Stomach (tissue), 9 donors: ENCODE measurements around the gene RPS25. TPM values are rescaled to one million over a fixed set of nuclear protein-coding genes. Genes with fewer than 3 reads are reported as not detected.
A peak's percentile ranks its signal among the peaks of the same experiment; 100 is the strongest.
"Not testable (repeated sequence)": the region's sequence is repeated elsewhere in the genome, so short reads cannot be mapped to it uniquely, and the experiment has no call there.

Source experiments
- DNase-seq, 2 donors: peaks; one replicate each; pipeline versions ENCODE4 v3.0.0 to v3.0.0-alpha.2; 2013 to 2019
- H3K27ac ChIP-seq, 5 donors: fragments of 200-600 bp in 4 of 5; sonication (generic) in 4 of 5; one replicate each; pipeline ENCODE4 v1.5.1; 2013 to 2019; ENCODE audit warnings: mild to moderate bottlenecking in 1 of 5, moderate library complexity in 1 of 5
- H3K27me3 ChIP-seq, 3 donors: fragments of 200-600 bp; sonication (generic); one replicate each; pipeline ENCODE4 v1.5.1; 2017 to 2019; ENCODE audit warnings: mixed run types in 1 of 3
- H3K36me3 ChIP-seq, 4 donors: fragments of 200-600 bp; sonication (generic); 1 replicate in 3 of 4; 2 replicates in 1 of 4; pipeline ENCODE4 v1.5.1; 2016 to 2019
- H3K4me1 ChIP-seq, 4 donors: fragments of 200-600 bp; sonication (generic); one replicate each; pipeline ENCODE4 v1.5.1; 2016 to 2019
- H3K4me3 ChIP-seq, 4 donors: fragments of 200-600 bp; sonication (generic) in 3 of 4; one replicate each; pipeline ENCODE4 v1.5.1; 2016 to 2019; ENCODE audit warnings: mild to moderate bottlenecking in 1 of 4
- H3K9me3 ChIP-seq, 4 donors: fragments of 200-600 bp; sonication (generic); one replicate each; pipeline ENCODE4 v1.5.1; 2016 to 2019
- EP300 ChIP-seq: sonication (generic); formaldehyde crosslinking; IDR thresholded peaks from one replicate; pipeline ENCODE4 v1.6.1; 2017; ENCODE audit warnings: antibody characterized with exemption
- POLR2A ChIP-seq, 4 donors: fragments of 450-650 bp; IDR thresholded peaks; one replicate each; pipeline ENCODE4 v1.6.1; 2016; ENCODE audit warnings: antibody characterized with exemption in 4 of 4, control low read depth in 2 of 4, mild to moderate bottlenecking in 1 of 4, moderate library complexity in 1 of 4
- POLR2AphosphoS5 ChIP-seq, 3 donors: sonication (generic); formaldehyde crosslinking; IDR thresholded peaks; one replicate each; pipeline ENCODE4 v1.6.1; 2016; ENCODE audit warnings: antibody characterized with exemption in 3 of 3
- WGBS, 5 donors: extraction: QIAGEN DNeasy Blood & Tissue Kit in 3 of 5; methylation state at CpG; one replicate each; pipeline versions ENCODE4 v1.1.5 to v1.1.7; 2013 to 2018; 5-methylcytosine and 5-hydroxymethylcytosine counted together
- intact Hi-C: fragments of 100-400 bp; cut with DNase I; formaldehyde crosslinking; loops from one replicate; pipeline ENCODE4 v1.15.1; 2023; ENCODE audit warnings: low total_unique reads
- polyA plus RNA-seq, 3 donors: library from polyadenylated mRNA; stranded (reverse); fragments of 200-250 nt; gene quantifications; one replicate each; pipeline ENCODE4 v1.2.3, GENCODE V29; 2013
- total RNA-seq, 5 donors: library from RNA; depleted of rRNA; stranded (reverse); fragments of >200 nt; gene quantifications; one replicate each; pipeline versions ENCODE4 v1.1.0 to v1.2.3, GENCODE V29; 2014 to 2016
- TF ChIP-seq, protein P1 (sequence below), 7 experiments: fragments of 450-650 bp in 4 of 7; fragments of 200-600 bp in 3 of 7; sonication (generic) in 3 of 7; IDR thresholded peaks; one replicate each; pipeline ENCODE4 v1.5.1; 2016 to 2019; ENCODE audit warnings: antibody characterized with exemption in 7 of 7, control low read depth in 2 of 7, mild to moderate bottlenecking in 1 of 7
- donor health status: healthy with polysubstance abuse.
- donor health status: Bipolar disorder and iron deficiency.
- donor health status: healthy.

Gene RPS25
- total and polyA plus RNA-seq, 8 donors, result 157 to 3,218 (median 2,172) TPM

DNA sequence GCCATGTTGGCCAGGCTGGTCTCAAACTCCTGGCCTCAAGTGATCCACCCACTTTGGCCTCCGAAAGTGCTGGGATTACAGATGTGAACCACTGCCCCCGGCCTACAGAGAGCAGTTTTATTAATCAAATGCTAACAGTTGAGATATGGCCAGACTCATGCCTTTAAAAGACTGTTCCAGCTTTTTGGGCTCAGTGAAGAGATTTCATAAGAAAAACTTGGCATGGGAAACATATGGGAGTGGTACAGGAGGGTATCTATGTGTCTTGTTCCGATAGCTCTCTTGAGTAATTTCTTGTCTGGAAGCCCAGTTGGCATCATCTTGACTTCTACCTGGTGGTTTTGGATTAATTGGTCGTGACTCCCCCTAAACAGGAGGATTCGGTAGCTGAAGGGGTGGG, 20.7 kb upstream of the RPS25 start:
- intact Hi-C loops, result no loop called here
- 80 to 92% (median 88%) methylated on average over 5 of the region's 5 CpGs for WGBS, 5 donors
- peaks cover 0 to under 1% (median 0%) of the 10 kb centered on the region in 4 donors for H3K36me3 ChIP-seq

DNA sequence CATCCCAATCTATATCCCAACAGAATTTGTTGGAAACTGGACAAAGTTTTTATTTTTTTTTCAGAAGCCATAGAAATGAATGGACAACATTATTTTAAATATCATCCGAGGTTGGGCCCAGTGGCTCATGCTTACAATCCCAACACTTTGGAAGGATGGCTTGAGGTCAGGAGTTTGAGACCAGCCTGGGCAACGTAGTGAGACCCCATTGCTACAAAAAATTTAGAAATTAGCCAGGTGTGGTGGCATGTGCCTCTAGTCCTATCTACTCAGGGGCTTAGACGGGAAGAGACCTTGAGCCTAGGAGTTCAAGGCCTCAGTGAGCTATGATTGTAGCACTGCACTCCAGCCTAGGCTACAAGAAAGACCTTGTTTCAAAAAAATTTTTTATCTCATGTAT, 16.7 kb upstream of the RPS25 start:
- no peaks in the 10 kb centered on the region for H3K27me3 ChIP-seq
- no peak overlapping the region for H3K27ac ChIP-seq
- 81 to 90% (median 83%) methylated on average over 3 of the region's 3 CpGs for WGBS, 5 donors
- no peak for DNase-seq
- no peak overlapping the region for H3K4me3 ChIP-seq
- no peak for TF ChIP-seq POLR2AphosphoS5 (IDR thresholded peaks at IDR 0.05)
- TF ChIP-seq, protein P1, sequence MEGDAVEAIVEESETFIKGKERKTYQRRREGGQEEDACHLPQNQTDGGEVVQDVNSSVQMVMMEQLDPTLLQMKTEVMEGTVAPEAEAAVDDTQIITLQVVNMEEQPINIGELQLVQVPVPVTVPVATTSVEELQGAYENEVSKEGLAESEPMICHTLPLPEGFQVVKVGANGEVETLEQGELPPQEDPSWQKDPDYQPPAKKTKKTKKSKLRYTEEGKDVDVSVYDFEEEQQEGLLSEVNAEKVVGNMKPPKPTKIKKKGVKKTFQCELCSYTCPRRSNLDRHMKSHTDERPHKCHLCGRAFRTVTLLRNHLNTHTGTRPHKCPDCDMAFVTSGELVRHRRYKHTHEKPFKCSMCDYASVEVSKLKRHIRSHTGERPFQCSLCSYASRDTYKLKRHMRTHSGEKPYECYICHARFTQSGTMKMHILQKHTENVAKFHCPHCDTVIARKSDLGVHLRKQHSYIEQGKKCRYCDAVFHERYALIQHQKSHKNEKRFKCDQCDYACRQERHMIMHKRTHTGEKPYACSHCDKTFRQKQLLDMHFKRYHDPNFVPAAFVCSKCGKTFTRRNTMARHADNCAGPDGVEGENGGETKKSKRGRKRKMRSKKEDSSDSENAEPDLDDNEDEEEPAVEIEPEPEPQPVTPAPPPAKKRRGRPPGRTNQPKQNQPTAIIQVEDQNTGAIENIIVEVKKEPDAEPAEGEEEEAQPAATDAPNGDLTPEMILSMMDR (IDR thresholded peaks at IDR 0.05), result no peak
- no peak for TF ChIP-seq POLR2A (IDR thresholded peaks at IDR 0.05)
- no peak for TF ChIP-seq EP300
- H3K36me3 ChIP-seq, result no peaks in the 10 kb centered on the region
- H3K9me3 ChIP-seq, result no peaks in the 10 kb centered on the region
- intact Hi-C loops, result no loop called here
- peaks cover 4 to 10% (median 7%) of the 10 kb centered on the region in 4 donors for H3K4me1 ChIP-seq

More for the DNA sequence above, 20.7 kb upstream of the RPS25 start:
- Histone ChIP-seq H3K4me3 (no peak overlapping the region), H3K9me3 (no peaks in the 10 kb centered on the region), H3K4me1 (no peaks in the 10 kb centered on the region), H3K27ac (no peak overlapping the region), H3K27me3 (no peaks in the 10 kb centered on the region)
- no peak for TF ChIP-seq POLR2A (IDR thresholded peaks at IDR 0.05)
- DNase-seq, result no peak

DNA sequence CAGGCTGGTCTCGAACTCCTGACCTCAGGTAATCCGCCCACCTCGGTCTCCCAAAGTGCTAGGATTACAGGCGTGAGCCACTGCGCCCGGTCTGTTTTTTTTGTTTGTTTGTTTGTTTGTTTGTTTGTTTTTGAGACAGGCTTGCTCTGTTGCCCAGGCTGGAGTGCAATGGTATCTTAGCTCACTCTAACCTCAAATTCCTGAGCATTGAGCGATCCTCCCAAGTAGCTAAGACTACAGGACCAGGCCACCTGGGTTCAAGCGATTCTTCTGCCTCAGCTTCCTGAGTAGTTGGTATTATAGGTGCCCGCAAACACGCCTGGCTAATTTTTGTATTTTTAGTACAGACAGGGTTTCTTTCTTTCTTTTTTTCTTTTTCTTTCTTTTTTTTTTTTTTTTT, 15.3 kb upstream of the RPS25 start:
- WGBS, 5 donors, result 76 to 86% (median 83%) methylated on average over 10 of the region's 10 CpGs
- H3K27ac ChIP-seq, result not testable (repeated sequence)

DNA sequence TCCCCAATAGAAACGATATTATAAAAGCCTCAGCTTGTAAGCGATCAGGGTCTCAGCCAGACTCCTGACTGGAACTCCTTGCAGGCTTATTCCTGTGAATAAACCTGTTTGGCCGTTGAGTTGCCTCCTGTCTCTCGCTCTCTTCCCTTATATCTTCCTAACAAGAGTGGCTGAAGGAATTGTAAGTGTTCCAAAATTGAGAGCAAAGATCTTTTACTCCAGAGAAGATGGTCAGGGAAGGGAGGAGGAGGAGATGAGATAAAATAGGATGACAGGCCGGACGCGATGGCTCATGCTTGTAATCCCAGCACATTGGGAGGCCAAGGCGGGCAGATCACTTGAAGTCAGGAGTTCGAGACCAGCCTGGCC, 13.8 kb upstream of the RPS25 start:
- Histone ChIP-seq H3K9me3 (no peaks in the 10 kb centered on the region), H3K4me1 (peaks cover 19 to 38% (median 36%) of the 10 kb centered on the region in 4 donors), H3K27ac (no peak overlapping the region), H3K27me3 (no peaks in the 10 kb centered on the region), H3K4me3 (no peak overlapping the region), H3K36me3 (peaks cover 0 to 11% (median 8%) of the 10 kb centered on the region in 4 donors)
- no peak for TF ChIP-seq POLR2A (IDR thresholded peaks at IDR 0.05)
- TF ChIP-seq, protein P1 (IDR thresholded peaks at IDR 0.05), result no peak
- TF ChIP-seq EP300, result no peak
- no peak for TF ChIP-seq POLR2AphosphoS5 (IDR thresholded peaks at IDR 0.05)
- DNase-seq, result no peak
- 74 to 86% (median 78%) methylated on average over 8 to 9 of the region's 9 CpGs for WGBS, 5 donors
- intact Hi-C loops, result no loop called here

More for the DNA sequence above, 15.3 kb upstream of the RPS25 start:
- H3K36me3 ChIP-seq, H3K27me3 ChIP-seq, H3K4me3 ChIP-seq, H3K9me3 ChIP-seq, intact Hi-C loops, DNase-seq: not testable (repeated sequence)
- H3K4me1 ChIP-seq, result peaks cover 17 to 24% (median 21%) of the 10 kb centered on the region in 4 donors

DNA sequence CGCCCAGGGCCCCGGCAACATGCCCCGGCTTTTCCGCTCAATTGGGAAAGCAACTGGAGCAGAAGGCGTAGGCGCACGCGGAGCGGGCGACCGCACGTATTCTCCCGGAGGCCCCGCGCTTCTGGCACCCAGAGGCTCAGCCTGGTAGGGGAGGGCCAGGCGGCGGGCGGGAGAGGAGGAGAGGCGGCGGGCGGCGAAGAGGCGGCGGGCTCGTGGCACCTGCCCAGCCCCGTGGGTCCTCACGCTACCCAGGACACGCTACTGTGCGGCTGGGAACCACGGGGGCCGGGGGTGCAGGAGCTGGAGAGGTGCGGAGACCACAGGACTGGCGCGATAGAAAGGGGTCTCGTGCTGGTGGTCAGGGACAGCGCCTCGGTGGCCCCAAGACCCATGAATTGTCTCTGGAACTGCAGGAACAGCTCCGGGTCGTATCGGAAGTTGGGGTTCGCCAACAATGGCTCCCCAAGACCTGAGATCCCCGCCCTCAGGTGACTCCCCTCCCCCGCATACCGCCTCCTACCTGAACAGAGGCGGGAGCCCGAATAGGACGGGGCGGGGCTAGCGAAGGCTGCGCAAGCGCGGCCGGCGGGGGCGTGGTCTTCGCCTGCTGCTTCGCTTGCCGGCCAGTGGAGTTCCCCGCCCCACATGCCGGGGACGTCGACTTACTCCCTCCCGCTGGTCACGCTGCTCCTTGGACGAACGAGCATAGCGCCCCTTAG, 12.3 kb upstream of the RPS25 start, which contains the start of gene SLC37A4:
Gene SLC37A4 (minus strand): TSS at position 549 of the 719 bp plus-strand sequence.
- peak; percentile 69 to 95 (median 89) for TF ChIP-seq POLR2AphosphoS5 (IDR thresholded peaks at IDR 0.05)
- TF ChIP-seq EP300, result no peak
- TF ChIP-seq, protein P1 (IDR thresholded peaks at IDR 0.05), result peak in 4 of 7 experiments; percentile 83 to 97 (median 86)
- intact Hi-C loops, result no loop called here

More for the DNA sequence above, 12.3 kb upstream of the RPS25 start, which contains the start of gene SLC37A4:
- H3K9me3 ChIP-seq, result no peaks in the 10 kb centered on the region
- peak within 1 kb of the TSS; percentile 79 to 93 (median 92) for H3K27ac ChIP-seq
- H3K36me3 ChIP-seq, result peaks cover 4 to 25% (median 22%) of the 10 kb centered on the region in 4 donors
- no peaks in the 10 kb centered on the region for H3K27me3 ChIP-seq
- H3K4me1 ChIP-seq, result peaks cover 19 to 50% (median 44%) of the 10 kb centered on the region in 4 donors
- peak; percentile 99 for DNase-seq
- WGBS, 5 donors, result 0% methylated on average over 38 to 67 of the region's 67 CpGs
- H3K4me3 ChIP-seq, result peak within 1 kb of the TSS; percentile 60 to 85 (median 72)
